Adrenal gland (tissue), 12 donors: ENCODE results near the gene IQGAP2. TPM values are rescaled to one million over a fixed set of nuclear protein-coding genes. Genes with fewer than 3 reads are reported as not detected.
A peak's percentile ranks its signal among the peaks of the same experiment; 100 is the strongest.

Source experiments
- DNase-seq, 7 donors: peaks; one replicate each; pipeline ENCODE4 v3.0.0-alpha.2; 2019 to 2020
- H3K27ac ChIP-seq, 5 donors: fragments of 200-600 bp; sonication (generic) in 4 of 5; 1 replicate in 3 of 5; 2 replicates in 2 of 5; pipeline versions ENCODE4 v1.5.1 to v1.8.0; 2016 to 2020; ENCODE audit warnings: mild to moderate bottlenecking in 1 of 5
- H3K27me3 ChIP-seq: fragments of 200-600 bp; 2 replicates; pipeline ENCODE4 v1.8.0; 2021
- H3K36me3 ChIP-seq, 2 donors: fragments of 200-600 bp; replicated peaks in 1 of 2; 1 replicate in 1 of 2; 2 replicates in 1 of 2; pipeline versions ENCODE4 v1.5.1 to v1.8.0; 2018 to 2022
- H3K4me1 ChIP-seq, 2 donors: fragments of 200-600 bp; replicated peaks in 1 of 2; 1 replicate in 1 of 2; 2 replicates in 1 of 2; pipeline versions ENCODE4 v1.5.1 to v1.8.0; 2018 to 2021
- H3K4me3 ChIP-seq, 4 donors: fragments of 200-600 bp; sonication (generic) in 3 of 4; one replicate each; pipeline ENCODE4 v1.5.1; 2016 to 2018
- H3K9me3 ChIP-seq, 3 donors: fragments of 200-600 bp; sonication (generic) in 1 of 3; replicated peaks in 1 of 3; 1 replicate in 2 of 3; 2 replicates in 1 of 3; pipeline versions ENCODE4 v1.5.1 to v1.8.0; 2016 to 2021
- POLR2A ChIP-seq, 2 donors: fragments of 450-650 bp; IDR thresholded peaks; one replicate each; pipeline ENCODE4 v1.6.1; 2017; ENCODE audit warnings: antibody characterized with exemption in 2 of 2, mild to moderate bottlenecking in 2 of 2, moderate library complexity in 1 of 2
- WGBS, 4 donors: extraction: QIAGEN DNeasy Blood & Tissue Kit in 2 of 4; methylation state at CpG; one replicate each; pipeline versions ENCODE4 v1.1.5 to v1.1.7; 2013 to 2017; 5-methylcytosine and 5-hydroxymethylcytosine counted together
- intact Hi-C, 2 donors: fragments of 100-400 bp; cut with DNase I; formaldehyde crosslinking; loops; one replicate each; pipeline versions ENCODE4 v1.14.1 to v1.15.0; 2022 to 2023
- polyA plus RNA-seq, 3 donors: library from polyadenylated mRNA; stranded (reverse); fragments of 200-250 nt in 2 of 3; fragments of 350-450 nt in 1 of 3; fragmentation: Illumina TruSeq in 1 of 3; extraction: RNeasy Lipid Tissue Mini Kit (QIAGEN cat#74804) in 1 of 3; gene quantifications; one replicate each; pipeline ENCODE4 v1.2.3, GENCODE V29; 2013 to 2014
- total RNA-seq, 9 donors: library from RNA; depleted of rRNA in 4 of 9; stranded (reverse); fragments of >200 nt in 4 of 9; fragments of 120-200 nt in 1 of 9; fragmentation: NEBNext Ultra II Directional in 1 of 9; extraction: Animal tissue kit (Norgen Biotek cat#: 25700) in 1 of 9; gene quantifications; one replicate each; pipeline versions ENCODE4 v1.1.0 to v1.2.4, GENCODE V29; 2013 to 2023
- TF ChIP-seq, protein P1 (sequence below), 6 experiments: fragments of 450-650 bp in 4 of 6; fragments of 200-600 bp in 2 of 6; sonication (generic) in 1 of 6; IDR thresholded peaks; 1 replicate in 5 of 6; 2 replicates in 1 of 6; pipeline versions ENCODE4 v1.5.1 to v1.8.0; 2016 to 2021; ENCODE audit warnings: antibody characterized with exemption in 6 of 6, mild to moderate bottlenecking in 2 of 6, moderate library complexity in 1 of 6
- donor health status: healthy with polysubstance abuse.
- donor health status: Bipolar disorder and iron deficiency.
- donor health status: DM: yes; HTN: yes; CAD: no.
- donor health status: DM: no; HTN: no; CAD: no.
- donor health status: DM: no; HTN: no; CAD: no.
- donor health status: DM: yes; HTN: yes; CAD: no.

IQGAP2 gene
- total and polyA plus RNA-seq, 12 donors = 14.9 to 77.3 (median 36.1) TPM

DNA sequence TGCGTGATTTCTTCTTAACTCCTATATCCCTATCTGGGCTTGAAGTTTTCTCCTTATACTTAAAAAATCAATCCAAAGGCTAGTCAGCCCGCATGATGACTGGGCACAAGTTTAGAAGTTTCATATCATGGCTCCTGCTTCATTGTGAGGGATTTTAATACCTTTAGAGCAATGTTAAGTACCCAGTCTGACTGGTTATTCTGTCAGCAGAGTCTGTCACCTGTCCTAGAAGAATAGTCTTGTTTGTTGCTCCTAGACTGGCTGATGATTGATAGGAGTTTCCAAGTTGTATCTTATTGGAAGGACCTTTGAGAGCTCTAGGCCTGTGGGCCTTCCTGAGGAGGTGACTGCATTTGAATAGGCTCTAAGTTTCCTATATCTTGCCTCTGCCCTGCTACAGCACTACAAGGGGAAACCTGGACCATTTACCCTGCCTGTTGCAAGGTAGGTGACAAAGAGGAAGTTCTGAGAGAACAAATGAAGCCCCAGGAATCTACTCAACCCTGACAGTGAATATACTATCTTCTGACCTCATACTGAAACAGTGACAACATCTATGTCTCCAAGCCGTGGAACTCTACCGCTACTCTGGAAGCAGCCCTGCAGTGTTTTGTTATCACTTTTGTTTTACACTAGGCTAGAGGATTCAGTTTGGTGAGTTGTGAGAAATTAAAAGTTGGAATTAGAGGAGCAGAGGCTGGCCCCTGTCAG is 153.6 kb downstream of the IQGAP2 start:
- intact Hi-C loops = no loop called here
- H3K36me3 ChIP-seq = no peaks in the 10 kb centered on the region
- H3K27ac ChIP-seq = no peak overlapping the region
- 89 to 93% (median 91%) methylated on average over 4 of the region's 4 CpGs for WGBS, 4 donors
- TF ChIP-seq, protein P1, sequence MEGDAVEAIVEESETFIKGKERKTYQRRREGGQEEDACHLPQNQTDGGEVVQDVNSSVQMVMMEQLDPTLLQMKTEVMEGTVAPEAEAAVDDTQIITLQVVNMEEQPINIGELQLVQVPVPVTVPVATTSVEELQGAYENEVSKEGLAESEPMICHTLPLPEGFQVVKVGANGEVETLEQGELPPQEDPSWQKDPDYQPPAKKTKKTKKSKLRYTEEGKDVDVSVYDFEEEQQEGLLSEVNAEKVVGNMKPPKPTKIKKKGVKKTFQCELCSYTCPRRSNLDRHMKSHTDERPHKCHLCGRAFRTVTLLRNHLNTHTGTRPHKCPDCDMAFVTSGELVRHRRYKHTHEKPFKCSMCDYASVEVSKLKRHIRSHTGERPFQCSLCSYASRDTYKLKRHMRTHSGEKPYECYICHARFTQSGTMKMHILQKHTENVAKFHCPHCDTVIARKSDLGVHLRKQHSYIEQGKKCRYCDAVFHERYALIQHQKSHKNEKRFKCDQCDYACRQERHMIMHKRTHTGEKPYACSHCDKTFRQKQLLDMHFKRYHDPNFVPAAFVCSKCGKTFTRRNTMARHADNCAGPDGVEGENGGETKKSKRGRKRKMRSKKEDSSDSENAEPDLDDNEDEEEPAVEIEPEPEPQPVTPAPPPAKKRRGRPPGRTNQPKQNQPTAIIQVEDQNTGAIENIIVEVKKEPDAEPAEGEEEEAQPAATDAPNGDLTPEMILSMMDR (IDR thresholded peaks at IDR 0.05) = no peak
- no peak for TF ChIP-seq POLR2A (IDR thresholded peaks at IDR 0.05)
- no peaks in the 10 kb centered on the region for H3K9me3 ChIP-seq
- H3K4me3 ChIP-seq = no peak overlapping the region
- no peak for DNase-seq
- no peaks in the 10 kb centered on the region for H3K27me3 ChIP-seq
- peaks cover 6 to 10% of the 10 kb centered on the region in 2 donors for H3K4me1 ChIP-seq

DNA sequence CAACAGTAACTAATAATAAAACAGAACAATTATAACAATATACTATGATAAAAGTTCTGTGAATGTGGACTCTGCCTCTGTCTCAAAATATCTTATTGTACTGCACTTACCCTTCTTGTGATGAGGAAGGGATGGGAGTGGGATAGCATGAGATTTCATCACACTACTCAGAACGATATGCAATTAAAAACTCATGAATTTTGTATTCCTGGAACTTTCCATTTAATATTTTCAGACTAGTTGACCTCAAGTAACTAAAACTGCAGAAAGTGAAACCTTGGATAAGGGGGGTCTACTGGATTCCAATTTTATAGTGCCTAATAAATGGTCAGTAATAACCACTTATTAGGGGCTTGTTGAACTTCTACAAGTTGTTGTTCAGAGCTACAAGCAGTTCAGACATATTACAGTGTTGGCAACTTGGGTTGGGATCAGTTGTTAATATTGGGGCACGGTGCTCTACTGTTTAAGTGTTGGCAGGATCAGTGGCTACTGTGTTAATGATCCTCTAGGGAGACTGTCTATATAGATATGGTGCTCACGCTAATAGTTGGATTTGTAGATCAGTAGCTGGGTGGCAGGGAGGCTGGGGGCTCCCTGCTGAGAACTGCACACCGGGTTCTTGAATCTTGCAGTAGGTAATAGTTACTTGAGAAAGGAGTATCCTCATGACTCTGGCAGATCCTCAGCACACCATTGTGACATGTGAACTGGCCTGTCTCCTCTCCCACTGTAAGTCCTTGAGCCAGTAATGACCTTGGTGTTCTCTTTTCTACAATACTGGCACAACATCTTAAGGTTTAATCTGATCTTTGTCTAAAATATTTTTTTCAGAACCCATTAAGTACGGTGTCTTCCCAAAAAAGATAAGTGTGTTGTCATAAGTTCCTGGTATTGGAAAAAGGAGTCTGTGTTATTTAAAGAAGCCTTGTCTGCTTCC is 158.1 kb downstream of the IQGAP2 start:
- WGBS, 4 donors = 32 to 46% (median 38%) methylated on average over 5 of the region's 5 CpGs
- Histone ChIP-seq H3K4me1 (peaks cover 15 to 27% of the 10 kb centered on the region in 2 donors), H3K27ac (peak overlapping the region in 3 of 5 donors; percentile 47 to 64 (median 54)), H3K9me3 (no peaks in the 10 kb centered on the region), H3K27me3 (no peaks in the 10 kb centered on the region), H3K36me3 (no peaks in the 10 kb centered on the region), H3K4me3 (no peak overlapping the region)
- intact Hi-C loops = no loop called here
- DNase-seq = peak in 3 of 7 donors; percentile 28 to 36 (median 35)
- TF ChIP-seq POLR2A (IDR thresholded peaks at IDR 0.05) = no peak

DNA sequence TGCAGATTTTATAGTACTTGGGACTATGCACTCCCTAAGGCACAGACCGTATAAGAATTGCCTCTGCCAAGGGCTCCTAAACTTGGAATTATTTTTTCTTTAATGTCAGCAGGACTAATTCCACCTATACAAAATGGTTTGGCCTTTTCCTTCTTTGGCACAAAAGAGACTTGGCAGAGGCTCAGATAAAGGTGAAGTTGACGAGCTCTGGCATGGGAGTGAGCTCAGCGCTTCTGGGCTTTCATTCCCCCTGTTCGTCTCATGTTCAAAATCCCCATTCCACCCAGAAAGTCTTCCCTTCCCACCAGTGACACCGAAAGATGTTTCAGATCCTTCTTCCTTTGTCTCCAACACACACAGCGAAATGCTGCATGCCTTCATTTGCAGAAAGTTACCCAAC is 158.9 kb downstream of the IQGAP2 start:
- Histone ChIP-seq H3K36me3 (no peaks in the 10 kb centered on the region), H3K4me3 (peak overlapping the region in 1 of 4 donors; percentile 20), H3K9me3 (no peaks in the 10 kb centered on the region), H3K4me1 (peaks cover 15 to 27% of the 10 kb centered on the region in 2 donors), H3K27ac (peak overlapping the region in 3 of 5 donors; percentile 47 to 64 (median 54)), H3K27me3 (no peaks in the 10 kb centered on the region)
- intact Hi-C loops = no loop called here
- WGBS, 4 donors = 61 to 69% (median 65%) methylated on average over 6 of the region's 6 CpGs
- TF ChIP-seq POLR2A (IDR thresholded peaks at IDR 0.05) = no peak
- TF ChIP-seq, protein P1 (IDR thresholded peaks at IDR 0.05) = no peak
- DNase-seq = no peak

DNA sequence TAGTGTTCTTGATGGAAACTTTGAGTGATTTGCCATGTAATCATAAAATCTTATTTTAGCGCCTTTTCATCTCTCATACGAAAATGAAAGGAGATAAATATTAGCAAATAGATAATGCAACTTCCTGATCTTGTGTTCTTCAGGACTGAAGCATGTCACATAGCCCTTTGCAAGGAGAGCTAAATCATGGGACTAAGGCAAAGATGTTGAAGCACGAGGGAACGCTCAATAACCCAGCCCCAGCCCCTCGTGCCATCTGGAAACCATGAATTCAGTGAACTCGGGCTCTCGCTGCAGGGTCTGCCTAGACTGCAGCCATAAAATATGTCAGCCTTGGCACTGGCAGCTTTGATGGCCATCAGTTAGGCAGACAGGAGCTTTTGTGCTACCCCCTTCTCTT is 161.9 kb downstream of the IQGAP2 start:
- WGBS, 4 donors = 66 to 76% (median 71%) methylated on average over 7 of the region's 7 CpGs
- intact Hi-C loops = no loop called here
- no peak overlapping the region for H3K4me3 ChIP-seq
- H3K4me1 ChIP-seq = peaks cover 15 to 27% of the 10 kb centered on the region in 2 donors
- no peaks in the 10 kb centered on the region for H3K36me3 ChIP-seq
- H3K27ac ChIP-seq = no peak overlapping the region
- H3K27me3 ChIP-seq = no peaks in the 10 kb centered on the region
- TF ChIP-seq, protein P1 (IDR thresholded peaks at IDR 0.05) = no peak
- TF ChIP-seq POLR2A (IDR thresholded peaks at IDR 0.05) = no peak
- no peaks in the 10 kb centered on the region for H3K9me3 ChIP-seq
- DNase-seq = no peak
